Heart right ventricle (tissue), 16 donors: ENCODE data around the gene FAM20A. TPM values are rescaled to one million over a fixed set of nuclear protein-coding genes. Genes with fewer than 3 reads are reported as not detected.

ENCODE experiments used
- ATAC-seq, 8 donors: fragments of 200-7000 bp; cut with Tn5 transposase; one replicate each; pipeline ENCODE4 v1.9.1; 2020; ENCODE audit warnings: mild to moderate bottlenecking in 8 of 8, moderate library complexity in 8 of 8, moderate number of reproducible peaks in 1 of 8
- DNase-seq, 2 donors: peaks; one replicate each; pipeline ENCODE4 v3.0.0-alpha.2; 2020
- H3K27ac ChIP-seq, 10 donors: fragments of 200-600 bp; sonication (generic) in 2 of 10; one replicate each; pipeline versions ENCODE4 v1.5.0 to v1.8.0; 2020 to 2022; ENCODE audit warnings: mild to moderate bottlenecking in 3 of 10
- H3K27me3 ChIP-seq, 7 donors: fragments of 200-600 bp; one replicate each; pipeline ENCODE4 v1.8.0; 2021 to 2022; ENCODE audit warnings: mild to moderate bottlenecking in 2 of 7
- H3K36me3 ChIP-seq, 9 donors: fragments of 200-600 bp; sonication (generic) in 1 of 9; one replicate each; pipeline versions ENCODE4 v1.5.0 to v1.8.0; 2020 to 2022; ENCODE audit warnings: mild to moderate bottlenecking in 2 of 9
- H3K4me1 ChIP-seq, 9 donors: fragments of 200-600 bp; sonication (generic) in 1 of 9; one replicate each; pipeline versions ENCODE4 v1.5.0 to v1.8.0; 2020 to 2022; ENCODE audit warnings: mild to moderate bottlenecking in 4 of 9
- H3K4me3 ChIP-seq, 10 donors: fragments of 200-600 bp; sonication (generic) in 2 of 10; one replicate each; pipeline versions ENCODE4 v1.5.0 to v1.8.0; 2020 to 2022; ENCODE audit warnings: mild to moderate bottlenecking in 7 of 10, moderate library complexity in 2 of 10
- H3K9me3 ChIP-seq, 11 donors: fragments of 200-600 bp in 10 of 11; sonication (generic) in 2 of 11; one replicate each; pipeline versions ENCODE4 v1.5.0 to v1.8.0; 2013 to 2022; ENCODE audit warnings: mild to moderate bottlenecking in 2 of 11, control low read depth in 1 of 11, moderate library complexity in 1 of 11
- CTCF ChIP-seq, 9 donors: fragments of 200-600 bp; sonication (generic) in 2 of 9; IDR thresholded peaks; one replicate each; pipeline versions ENCODE4 v1.5.0 to v1.8.0; 2021 to 2022; ENCODE audit warnings: antibody characterized with exemption in 9 of 9, mild to moderate bottlenecking in 5 of 9, moderate library complexity in 1 of 9
- WGBS, 2 donors: extraction: QIAGEN DNeasy Blood & Tissue Kit; methylation state at CpG; one replicate each; pipeline ENCODE4 v1.1.7; 2013; ENCODE audit warnings: inconsistent platforms in 1 of 2; 5-methylcytosine and 5-hydroxymethylcytosine counted together
- intact Hi-C, 10 donors: fragments of 100-400 bp; cut with DNase I; formaldehyde crosslinking; loops; one replicate each; pipeline versions ENCODE4 v1.11.1 to v1.14.2; 2022
- polyA plus RNA-seq, 2 donors: library from polyadenylated mRNA; stranded (reverse); fragments of 200-250 nt; gene quantifications; one replicate each; pipeline ENCODE4 v1.2.3, GENCODE V29; 2013
- total RNA-seq, 10 donors: library from RNA; stranded (reverse); fragmentation: NEBNext Ultra II Directional in 3 of 10; extraction: Animal tissue kit (Norgen Biotek cat#: 25700) in 3 of 10; gene quantifications; one replicate each; pipeline versions ENCODE4 v1.2.1 to v1.2.4, GENCODE V29; 2021 to 2023
- donor health status: Arrhythmogenic right ventricular cardiomyopathy.
- donor health status: ischemic (EF 13 %, LVEDD 7.1; RV severe dilation, severe dysfunction).
- donor health status: healthy with polysubstance abuse.
- donor health status: DM: no; HTN: yes; CAD: no.
- donor health status: DM: no; HTN: no; CAD: no.
- donor health status: ischemic (EF 25% LVEDD 6.9; RV normal size, moderate dysfunction).
- donor health status: ischemic (EF 25% LVEDD 5.7; RV mildly dilated, moderate dysfunction).
- donor health status: healthy.
- donor health status: DM: yes; HTN: yes; CAD: no.
- donor health status: Ischemic cardiomyopathy.
- donor health status: ischemic (EF 35%, LVEDD 5.7; RV mildly dilated, moderate dysfunction).
- donor health status: nonischemic (EF 11% LVEDD 7.7; RV severe dilation, severe dysfunction).
- donor health status: DM: yes; HTN: yes; CAD: no.
- donor health status: PGD.
- donor health status: ischemic (EF 29% LVEDD 5.4; RV normal size, mild dysfunction).
- donor health status: nonischemic (EF 23%, LVEDD 6.1; RV moderate dilation, normal function).

The FAM20A gene
- total and polyA plus RNA-seq, 12 donors: 3.1 to 18.1 (median 7.7) TPM

- Histone ChIP-seq H3K27me3 (no peaks in the 10 kb centered on the region), H3K36me3 (no peaks in the 10 kb centered on the region), H3K4me1 (no peaks in the 10 kb centered on the region), H3K4me3 (no peak overlapping the region), H3K9me3 (peaks cover 0 to 32% (median 17%) of the 10 kb centered on the region in 11 donors), H3K27ac (peak overlapping the region in 1 of 10 donors; percentile 4)
- TF ChIP-seq CTCF (IDR thresholded peaks at IDR 0.05): no peak
- DNase-seq (no peak), ATAC-seq (no peak)
- intact Hi-C loops: loop anchor here in 4 of 10 donors (5.0 to 10.0 kb wide), 4 partner anchors 58 to 348 kb away; no protein-coding TSS in a partner anchor
These were observed 11.7 kb upstream of the FAM20A start for GRCh38 chr17:68612923-68613292.

- H3K4me3 ChIP-seq: no peak overlapping the region
- peak overlapping the region in 1 of 10 donors; percentile 4 for H3K27ac ChIP-seq
- no peak for DNase-seq
- intact Hi-C loops: loop anchor here in 4 of 10 donors (5.0 to 10.0 kb wide), 4 partner anchors 58 to 348 kb away; no protein-coding TSS in a partner anchor
- H3K4me1 ChIP-seq: no peaks in the 10 kb centered on the region
- ATAC-seq: no peak
- no peaks in the 10 kb centered on the region for H3K36me3 ChIP-seq
- TF ChIP-seq CTCF (IDR thresholded peaks at IDR 0.05): no peak
- no peaks in the 10 kb centered on the region for H3K27me3 ChIP-seq
- H3K9me3 ChIP-seq: peaks cover 0 to 38% (median 18%) of the 10 kb centered on the region in 11 donors
- 86 to 90% methylated on average over 3 of the region's 3 CpGs for WGBS, 2 donors
These were observed 11.2 kb upstream of the FAM20A start for GRCh38 chr17:68612209-68612922.

- TF ChIP-seq CTCF (IDR thresholded peaks at IDR 0.05): no peak
- 72 to 76% methylated on average over 4 of the region's 4 CpGs for WGBS, 2 donors
- peaks cover 0 to 44% (median 18%) of the 10 kb centered on the region in 11 donors for H3K9me3 ChIP-seq
- no peaks in the 10 kb centered on the region for H3K36me3 ChIP-seq
- H3K27ac ChIP-seq: no peak overlapping the region
- ATAC-seq (no peak), DNase-seq (no peak)
- intact Hi-C loops: loop anchor here in 4 of 10 donors (5.0 to 10.0 kb wide), 4 partner anchors 57 to 347 kb away; no protein-coding TSS in a partner anchor
- H3K4me1 ChIP-seq: peaks cover 0 to under 1% (median 0%) of the 10 kb centered on the region in 9 donors
- no peak overlapping the region for H3K4me3 ChIP-seq
- H3K27me3 ChIP-seq: no peaks in the 10 kb centered on the region
These were observed 10.4 kb upstream of the FAM20A start for GRCh38 chr17:68611353-68612208.

GRCh38 chr17:68610554-68610953, 9.4 kb upstream of the FAM20A start:
- Histone ChIP-seq H3K4me1 (peaks cover 0 to 10% (median 0%) of the 10 kb centered on the region in 9 donors), H3K27me3 (no peaks in the 10 kb centered on the region), H3K27ac (no peak overlapping the region), H3K9me3 (peaks cover 0 to 44% (median 18%) of the 10 kb centered on the region in 11 donors), H3K36me3 (no peaks in the 10 kb centered on the region), H3K4me3 (no peak overlapping the region)
- WGBS, 2 donors: 91 to 92% methylated on average over 1 of the region's 1 CpG
- intact Hi-C loops: loop anchor here in 4 of 10 donors (5.0 to 10.0 kb wide), 4 partner anchors 56 to 346 kb away; no protein-coding TSS in a partner anchor
- ATAC-seq: no peak
- TF ChIP-seq CTCF (IDR thresholded peaks at IDR 0.05): no peak
- no peak for DNase-seq
